IMR-90 (cell line): ENCODE measurements around the gene OR2M5. TPM values are rescaled to one million over a fixed set of nuclear protein-coding genes. Genes with fewer than 3 reads are reported as not detected.

Experiments
- ATAC-seq: fragments of 200-7000 bp; cut with Tn5 transposase; 2 replicates; pipeline ENCODE4 v1.9.1; 2020; ENCODE audit warnings: low read depth, mild to moderate bottlenecking, moderate library complexity
- BruUV-seq: library from RNA; stranded (reverse); fragments of 400-500 nt; replicated peaks from 2 replicates; lab custom pipeline; 2021; lab: Mats Ljungman, UMichigan
- CTCF ChIA-PET: fragments of 300-600 bp; formaldehyde crosslinking; extraction: SDS; loops from one replicate; lab custom pipeline; 2021; ENCODE audit warnings: antibody characterized with exemption; lab: Yijun Ruan, JAX
- POLR2A ChIA-PET: fragments of 300-600 bp; sonication (Branson Sonifier 250); formaldehyde crosslinking; loops from one replicate; lab custom pipeline; 2022; ENCODE audit warnings: antibody characterized with exemption; ENCODE audit not compliant: unreplicated experiment; lab: Charles Lee
- DNase-seq: peaks from one replicate; pipeline ENCODE4 v3.0.0; 2013
- H2AFZ ChIP-seq: replicated peaks from 2 replicates; pipeline ENCODE3; 2013; ENCODE audit warnings: low read length, mild to moderate bottlenecking; ENCODE audit not compliant: poor library complexity
- H2AK5ac ChIP-seq: 2 replicates; pipeline ENCODE4 v1.6.1; 2013; ENCODE audit warnings: low read depth, low read length, inconsistent platforms
- H2AK9ac ChIP-seq: replicated peaks from 2 replicates; pipeline ENCODE3; 2013; ENCODE audit warnings: mild to moderate bottlenecking, low read depth, low read length, moderate library complexity; ENCODE audit not compliant: poor library complexity
- H2BK120ac ChIP-seq: 2 replicates; pipeline ENCODE4 v1.6.1; 2013; ENCODE audit warnings: low read depth, low read length, inconsistent platforms
- H2BK15ac ChIP-seq: 3 replicates; pipeline ENCODE4 v1.6.1; 2013; ENCODE audit warnings: low read depth, low read length, inconsistent platforms
- H2BK20ac ChIP-seq: 2 replicates; pipeline ENCODE4 v1.6.1; 2013; ENCODE audit warnings: low read depth, mild to moderate bottlenecking, inconsistent platforms, low read length, moderate library complexity
- H2BK5ac ChIP-seq: 2 replicates; pipeline ENCODE4 v1.6.1; 2013; ENCODE audit warnings: mild to moderate bottlenecking, low read depth, low read length, inconsistent platforms; ENCODE audit not compliant: poor library complexity, severe bottlenecking
- H3K14ac ChIP-seq: replicated peaks from 2 replicates; pipeline ENCODE4 v1.6.1; 2013; ENCODE audit warnings: low read depth, low read length, inconsistent platforms
- H3K18ac ChIP-seq: 2 replicates; pipeline ENCODE4 v1.6.1; 2013; ENCODE audit warnings: low read depth, low read length, control low read depth
- H3K23ac ChIP-seq: 2 replicates; pipeline ENCODE4 v1.6.1; 2013; ENCODE audit warnings: low read depth, low read length, inconsistent platforms
- H3K27ac ChIP-seq: 2 replicates; pipeline ENCODE4 v1.5.1; 2013; ENCODE audit warnings: mild to moderate bottlenecking, control low read depth, low read length; ENCODE audit not compliant: insufficient read depth
- H3K27me3 ChIP-seq: 2 replicates; pipeline ENCODE4 v1.6.1; 2013; ENCODE audit warnings: low read length; ENCODE audit not compliant: control insufficient read depth, insufficient read depth
- H3K36me3 ChIP-seq: 2 replicates; pipeline ENCODE4 v1.6.1; 2013; ENCODE audit warnings: low read length, mixed read lengths; ENCODE audit not compliant: control insufficient read depth, insufficient read depth
- H3K4ac ChIP-seq: 2 replicates; pipeline ENCODE4 v1.6.1; 2013; ENCODE audit warnings: low read depth, low read length, inconsistent platforms
- H3K4me1 ChIP-seq: 2 replicates; pipeline ENCODE4 v1.6.1; 2013; ENCODE audit warnings: low read length, mixed read lengths; ENCODE audit not compliant: control insufficient read depth, insufficient read depth
- H3K4me2 ChIP-seq: 2 replicates; pipeline ENCODE4 v1.6.1; 2013; ENCODE audit warnings: low read depth, mild to moderate bottlenecking, control low read depth, low read length, moderate library complexity
- H3K4me3 ChIP-seq: 2 replicates; pipeline ENCODE4 v1.5.1; 2013; ENCODE audit warnings: low read depth, mild to moderate bottlenecking, control low read depth, low read length, moderate library complexity; ENCODE audit not compliant: insufficient read depth
- H3K56ac ChIP-seq: 2 replicates; pipeline ENCODE4 v1.6.1; 2013; ENCODE audit warnings: low read length, inconsistent platforms; ENCODE audit not compliant: insufficient read depth; ENCODE audit errors: extremely low read depth
- H3K79me1 ChIP-seq, 2 experiments: 2 replicates each; pipeline ENCODE4 v1.6.1; 2013; ENCODE audit warnings: low read length in 2 of 2, inconsistent platforms in 1 of 2, low read depth in 1 of 2
- H3K9ac ChIP-seq: 2 replicates; pipeline ENCODE4 v1.6.1; 2013; ENCODE audit warnings: low read depth, low read length, control low read depth
- H3K9me1 ChIP-seq: 2 replicates; pipeline ENCODE4 v1.6.1; 2013; ENCODE audit warnings: low read length, inconsistent platforms; ENCODE audit not compliant: insufficient read depth
- H3K9me3 ChIP-seq: 2 replicates; pipeline ENCODE4 v1.6.1; 2013; ENCODE audit warnings: low read length; ENCODE audit not compliant: control insufficient read depth, insufficient read depth
- H4K20me1 ChIP-seq: 2 replicates; pipeline ENCODE4 v1.6.1; 2013; ENCODE audit warnings: low read length, inconsistent platforms; ENCODE audit not compliant: insufficient read depth
- H4K5ac ChIP-seq: 2 replicates; pipeline ENCODE4 v1.6.1; 2013; ENCODE audit warnings: mild to moderate bottlenecking, low read depth, low read length, control low read depth
- H4K8ac ChIP-seq, 2 experiments: 2 replicates each; pipeline ENCODE4 v1.6.1; 2013; ENCODE audit warnings: low read depth in 2 of 2, low read length in 2 of 2, control low read depth in 1 of 2, inconsistent platforms in 1 of 2
- H4K91ac ChIP-seq: 2 replicates; pipeline ENCODE4 v1.6.1; 2013; ENCODE audit warnings: low read depth, low read length, inconsistent platforms; ENCODE audit not compliant: insufficient read depth
- MAFK ChIP-seq: IDR thresholded peaks from 2 replicates; pipeline ENCODE4 v1.6.1; 2012; ENCODE audit warnings: low read depth, low read length, improper control_type of control experiment
- WGBS, 2 experiments: methylation state at CpG; one replicate each; pipeline versions ENCODE4 v1.1.5 to v1.1.7; 2013; ENCODE audit warnings: missing lambda C conversion rate in 2 of 2; ENCODE audit not compliant: insufficient read length in 1 of 2; ENCODE audit errors: extremely low coverage in 2 of 2; 5-methylcytosine and 5-hydroxymethylcytosine counted together
- dilution Hi-C: fragments of 300-500 bp; cut with HindIII; formaldehyde crosslinking; loops from one replicate; pipeline ENCODE4 v1.14.3; 2018; ENCODE audit warnings: low sequenced_read_pairs; ENCODE audit not compliant: unreplicated experiment
- in situ Hi-C: fragments of 300-500 bp; cut with MboI; formaldehyde crosslinking; loops from 3 replicates; pipeline ENCODE4 v1.14.3; 2019; ENCODE audit warnings: low sequenced_read_pairs, inconsistent platforms, mixed read lengths
- intact Hi-C: fragments of 100-400 bp; cut with micrococcal nuclease; formaldehyde crosslinking; loops from 2 replicates; pipeline ENCODE4 v1.10.0; 2022
- polyA plus RNA-seq, 3 experiments: library from polyadenylated mRNA; depleted of rRNA; stranded (reverse); fragments of >200 nt; gene quantifications; 2 replicates each; pipeline ENCODE4 v1.2.3, GENCODE V29; 2012; ENCODE audit warnings: low replicate concordance in 1 of 3
- total RNA-seq: library from RNA; depleted of rRNA; stranded (reverse); fragments of >200 nt; gene quantifications from 2 replicates; pipeline ENCODE4 v1.2.3, GENCODE V29; 2012

The OR2M5 gene
- total and polyA plus RNA-seq, 2 of the 4 experiments (the other 2 are of a cell fraction), result not detected

DNA sequence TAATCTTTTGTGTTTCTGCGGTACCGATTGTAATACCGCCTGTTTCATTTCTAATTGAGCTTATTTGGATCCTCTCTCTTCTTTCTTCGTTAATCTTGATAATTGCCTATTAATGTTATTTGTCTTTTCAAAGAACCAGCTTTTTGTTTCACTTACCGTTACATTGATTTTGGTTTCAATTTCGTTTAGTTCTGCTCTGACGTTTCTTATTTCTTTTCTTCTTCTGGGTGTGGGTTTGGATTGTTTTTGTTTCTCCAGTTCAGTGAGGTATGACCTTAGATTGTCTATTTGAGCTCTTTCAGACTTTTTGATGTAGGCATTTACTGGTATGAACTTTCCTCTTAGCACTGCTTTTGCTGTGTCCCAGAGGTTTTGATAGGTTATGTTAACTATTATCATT lies 39.0 kb downstream of the OR2M5 start:
- Histone ChIP-seq H3K4me3 (no peak overlapping the region), H4K91ac (no peak overlapping the region), H3K36me3 (no peaks in the 10 kb centered on the region), H3K9me1 (no peaks in the 10 kb centered on the region), H2BK120ac (no peak overlapping the region), H2BK20ac (no peak overlapping the region), H3K4me2 (no peak overlapping the region), H3K79me1 (no peaks in the 10 kb centered on the region), H2AFZ (no peak overlapping the region), H4K20me1 (no peaks in the 10 kb centered on the region), H3K14ac (no peak overlapping the region), H4K5ac (no peak overlapping the region), H4K8ac (no peak overlapping the region), H2AK5ac (no peak overlapping the region), H2BK5ac (no peak overlapping the region), H3K27ac (no peak overlapping the region), H3K4ac (no peak overlapping the region), H3K27me3 (no peaks in the 10 kb centered on the region), H3K23ac (no peak overlapping the region), H3K4me1 (no peaks in the 10 kb centered on the region), H3K9me3 (peaks cover 12% of the 10 kb centered on the region), H3K9ac (no peak overlapping the region), H2BK15ac (no peak overlapping the region), H3K18ac (no peak overlapping the region), H2AK9ac (no peak overlapping the region), H3K56ac (no peak overlapping the region)
- TF ChIP-seq MAFK, result no peak
- dilution Hi-C loops (no loop called here), in situ Hi-C loops (no loop called here), intact Hi-C loops (no loop called here)
- DNase-seq (no peak), ATAC-seq (no peak)
- ChIA-PET CTCF (no interaction called here), POLR2A (no interaction called here)
- no CpG with 5 or more reads among the region's 7 CpGs for WGBS, 2 experiments
- BruUV-seq, result no TSS peak
